ENCODE results near the gene USP13. TPM values are rescaled to one million over a fixed set of nuclear protein-coding genes. Genes with fewer than 3 reads are reported as not detected.

USP13 gene
- total RNA-seq, 2 experiments from 2014 or later, result 4.3 to 4.8 TPM

GRCh38 chr3:179731544-179731943 lies 78.7 kb downstream of the USP13 start:
- intact Hi-C loops (cut with DNase I, micrococcal nuclease), result no loop called here
- H3K4me3 Mint-ChIP-seq, result no peak overlapping the region
- ATAC-seq (ENCODE audit: poor library complexity) (no peak), DNase-seq (no peak)
- Histone ChIP-seq H3K4me3 (ENCODE audit: low read length) (no peak overlapping the region), H3K4me1 (ENCODE audit: insufficient read depth, low read length) (no peaks in the 10 kb centered on the region), H3K27ac (ENCODE audit: low read depth in 1 of 2, low read length in 2 of 2) (no peak overlapping the region), H3K36me3 (ENCODE audit: insufficient read depth, low read length) (peaks cover 13% of the 10 kb centered on the region), H3K27me3 (ENCODE audit: control insufficient read depth in 1 of 2, insufficient read depth in 2 of 2, low read length in 2 of 2) (no peaks in the 10 kb centered on the region), H3K9me3 (ENCODE audit: control insufficient read depth in 1 of 2, insufficient read depth in 1 of 2, low read length in 2 of 2) (no peaks in the 10 kb centered on the region)
- no peaks in the 10 kb centered on the region for H3K9me3 Mint-ChIP-seq
- H3K27me3 Mint-ChIP-seq, result no peaks in the 10 kb centered on the region
- ChIA-PET CTCF (no interaction called here), POLR2A (no interaction called here)
- no peaks in the 10 kb centered on the region for H3K4me1 Mint-ChIP-seq (ENCODE audit: low read depth)
- H3K36me3 Mint-ChIP-seq (ENCODE audit: low read depth), result peaks cover 50% of the 10 kb centered on the region
- TF ChIP-seq, protein P1, sequence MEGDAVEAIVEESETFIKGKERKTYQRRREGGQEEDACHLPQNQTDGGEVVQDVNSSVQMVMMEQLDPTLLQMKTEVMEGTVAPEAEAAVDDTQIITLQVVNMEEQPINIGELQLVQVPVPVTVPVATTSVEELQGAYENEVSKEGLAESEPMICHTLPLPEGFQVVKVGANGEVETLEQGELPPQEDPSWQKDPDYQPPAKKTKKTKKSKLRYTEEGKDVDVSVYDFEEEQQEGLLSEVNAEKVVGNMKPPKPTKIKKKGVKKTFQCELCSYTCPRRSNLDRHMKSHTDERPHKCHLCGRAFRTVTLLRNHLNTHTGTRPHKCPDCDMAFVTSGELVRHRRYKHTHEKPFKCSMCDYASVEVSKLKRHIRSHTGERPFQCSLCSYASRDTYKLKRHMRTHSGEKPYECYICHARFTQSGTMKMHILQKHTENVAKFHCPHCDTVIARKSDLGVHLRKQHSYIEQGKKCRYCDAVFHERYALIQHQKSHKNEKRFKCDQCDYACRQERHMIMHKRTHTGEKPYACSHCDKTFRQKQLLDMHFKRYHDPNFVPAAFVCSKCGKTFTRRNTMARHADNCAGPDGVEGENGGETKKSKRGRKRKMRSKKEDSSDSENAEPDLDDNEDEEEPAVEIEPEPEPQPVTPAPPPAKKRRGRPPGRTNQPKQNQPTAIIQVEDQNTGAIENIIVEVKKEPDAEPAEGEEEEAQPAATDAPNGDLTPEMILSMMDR (IDR thresholded peaks at IDR 0.05), result no peak
- H3K27ac Mint-ChIP-seq, result no peak overlapping the region

GRCh38 chr3:179732661-179733348 lies 80.0 kb downstream of the USP13 start:
- Mint-ChIP-seq H3K36me3 (ENCODE audit: low read depth) (peaks cover 60% of the 10 kb centered on the region), H3K4me3 (no peak overlapping the region), H3K9me3 (no peaks in the 10 kb centered on the region), H3K27ac (no peak overlapping the region), H3K4me1 (ENCODE audit: low read depth) (peaks cover 4% of the 10 kb centered on the region), H3K27me3 (no peaks in the 10 kb centered on the region)
- POLR2A ChIA-PET, result no interaction called here
- intact Hi-C loops (cut with DNase I, micrococcal nuclease), result no loop called here
- Histone ChIP-seq H3K27me3 (ENCODE audit: control insufficient read depth in 1 of 2, insufficient read depth in 2 of 2, low read length in 2 of 2) (no peaks in the 10 kb centered on the region), H3K4me1 (ENCODE audit: insufficient read depth, low read length) (no peaks in the 10 kb centered on the region), H3K36me3 (ENCODE audit: insufficient read depth, low read length) (peaks cover 13% of the 10 kb centered on the region), H3K27ac (ENCODE audit: low read depth in 1 of 2, low read length in 2 of 2) (no peak overlapping the region), H3K9me3 (ENCODE audit: control insufficient read depth in 1 of 2, insufficient read depth in 1 of 2, low read length in 2 of 2) (no peaks in the 10 kb centered on the region), H3K4me3 (ENCODE audit: low read length) (no peak overlapping the region)
- TF ChIP-seq, protein P1 (IDR thresholded peaks at IDR 0.05), result no peak
- DNase-seq (no peak), ATAC-seq (ENCODE audit: poor library complexity) (no peak)
- CTCF ChIA-PET, result no interaction called here

GRCh38 chr3:179733797-179734196 lies 81.0 kb downstream of the USP13 start:
- peaks cover 68% of the 10 kb centered on the region for H3K36me3 Mint-ChIP-seq (ENCODE audit: low read depth)

More at GRCh38 chr3:179733797-179734196, 81.0 kb downstream of the USP13 start:
- Histone ChIP-seq H3K9me3 (ENCODE audit: control insufficient read depth in 1 of 2, insufficient read depth in 1 of 2, low read length in 2 of 2) (no peaks in the 10 kb centered on the region), H3K36me3 (ENCODE audit: insufficient read depth, low read length) (peaks cover 13% of the 10 kb centered on the region), H3K4me1 (ENCODE audit: insufficient read depth, low read length) (no peaks in the 10 kb centered on the region), H3K27me3 (ENCODE audit: control insufficient read depth in 1 of 2, insufficient read depth in 2 of 2, low read length in 2 of 2) (no peaks in the 10 kb centered on the region), H3K4me3 (ENCODE audit: low read length) (no peak overlapping the region), H3K27ac (ENCODE audit: low read depth in 1 of 2, low read length in 2 of 2) (no peak overlapping the region)
- no peaks in the 10 kb centered on the region for H3K9me3 Mint-ChIP-seq
- POLR2A ChIA-PET, result no interaction called here
- ATAC-seq (ENCODE audit: poor library complexity), result no peak
- CTCF ChIA-PET, result no interaction called here
- TF ChIP-seq, protein P1 (IDR thresholded peaks at IDR 0.05), result no peak
- peaks cover 7% of the 10 kb centered on the region for H3K4me1 Mint-ChIP-seq (ENCODE audit: low read depth)
- no peak overlapping the region for H3K4me3 Mint-ChIP-seq
- H3K27me3 Mint-ChIP-seq, result no peaks in the 10 kb centered on the region
- intact Hi-C loops (cut with DNase I, micrococcal nuclease), result no loop called here
- no peak overlapping the region for H3K27ac Mint-ChIP-seq
- DNase-seq, result no peak

Data from CD4-positive, alpha-beta T cell (primary cell).